Effector memory CD4-positive, alpha-beta T cell (primary cell): ENCODE data around the gene SAXO1.

ENCODE experiments used
- DNase-seq, 3 donors: peaks; one replicate each; pipeline ENCODE4 v3.0.0-alpha.2; 2020
- H3K27ac ChIP-seq: 2 replicates; pipeline ENCODE4 v1.7.0; 2013; ENCODE audit warnings: mild to moderate bottlenecking, low read length, moderate library complexity; ENCODE audit not compliant: insufficient read depth, poor library complexity, severe bottlenecking
- H3K27me3 ChIP-seq: replicated peaks from 2 replicates; pipeline ENCODE4 v1.7.0; 2013; ENCODE audit warnings: mild to moderate bottlenecking, low read length; ENCODE audit not compliant: insufficient read depth, control insufficient read depth, poor library complexity, severe bottlenecking
- H3K36me3 ChIP-seq: 2 replicates; pipeline ENCODE4 v1.7.0; 2013; ENCODE audit warnings: mild to moderate bottlenecking, low read length, moderate library complexity; ENCODE audit not compliant: control insufficient read depth, insufficient read depth
- H3K4me1 ChIP-seq: 2 replicates; pipeline ENCODE4 v1.7.0; 2013; ENCODE audit warnings: low read length, mild to moderate bottlenecking; ENCODE audit not compliant: control insufficient read depth, insufficient read depth, poor library complexity, severe bottlenecking
- H3K4me3 ChIP-seq: 2 replicates; pipeline ENCODE4 v1.7.0; 2013; ENCODE audit warnings: low read length, low read depth, mild to moderate bottlenecking; ENCODE audit not compliant: insufficient read depth, poor library complexity, severe bottlenecking
- H3K9me3 ChIP-seq: 2 replicates; pipeline ENCODE4 v1.7.0; 2013; ENCODE audit warnings: mild to moderate bottlenecking, low read length, moderate library complexity; ENCODE audit not compliant: control insufficient read depth

The SAXO1 gene

GRCh38 chr9:18889550-18889949, 143.5 kb downstream of the SAXO1 start:
- Histone ChIP-seq H3K27ac (no peak overlapping the region), H3K4me1 (no peaks in the 10 kb centered on the region), H3K36me3 (no peaks in the 10 kb centered on the region), H3K4me3 (no peak overlapping the region), H3K9me3 (no peaks in the 10 kb centered on the region), H3K27me3 (no peaks in the 10 kb centered on the region)
- DNase-seq, result no peak

GRCh38 chr9:18888290-18888689, 144.7 kb downstream of the SAXO1 start:
- no peak for DNase-seq
- Histone ChIP-seq H3K4me1 (no peaks in the 10 kb centered on the region), H3K36me3 (no peaks in the 10 kb centered on the region), H3K9me3 (no peaks in the 10 kb centered on the region), H3K4me3 (no peak overlapping the region), H3K27ac (no peak overlapping the region), H3K27me3 (no peaks in the 10 kb centered on the region)

DNA sequence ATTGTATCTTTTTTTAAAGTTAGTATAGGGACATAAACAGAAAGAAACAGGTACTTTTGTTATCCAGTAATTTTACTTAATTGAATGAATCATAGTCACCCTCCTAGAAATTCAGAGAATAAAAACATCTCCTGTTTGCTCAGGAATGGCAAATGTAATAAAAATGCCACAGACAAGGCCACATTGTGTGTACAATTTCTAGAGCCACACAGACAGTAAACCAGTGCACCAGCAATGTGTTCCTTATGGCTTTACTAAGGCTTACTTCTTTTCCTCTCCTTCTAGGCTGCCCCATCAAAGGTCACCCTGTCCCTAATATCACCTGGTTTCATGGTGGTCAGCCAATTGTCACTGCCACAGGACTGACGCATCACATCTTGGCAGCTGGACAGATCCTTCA, 145.5 kb downstream of the SAXO1 start:
- no peak overlapping the region for H3K27ac ChIP-seq
- DNase-seq, result no peak

GRCh38 chr9:18881758-18882157, 151.3 kb downstream of the SAXO1 start:
- no peak for DNase-seq
- no peaks in the 10 kb centered on the region for H3K4me1 ChIP-seq
- H3K27me3 ChIP-seq, result no peaks in the 10 kb centered on the region
- H3K27ac ChIP-seq, result no peak overlapping the region
- H3K36me3 ChIP-seq, result no peaks in the 10 kb centered on the region
- H3K9me3 ChIP-seq, result no peaks in the 10 kb centered on the region
- no peak overlapping the region for H3K4me3 ChIP-seq

More for the DNA sequence above, 145.5 kb downstream of the SAXO1 start:
- Histone ChIP-seq H3K27me3 (no peaks in the 10 kb centered on the region), H3K4me1 (no peaks in the 10 kb centered on the region), H3K4me3 (no peak overlapping the region), H3K36me3 (no peaks in the 10 kb centered on the region), H3K9me3 (no peaks in the 10 kb centered on the region)

- Histone ChIP-seq H3K4me1 (no peaks in the 10 kb centered on the region), H3K36me3 (no peaks in the 10 kb centered on the region), H3K4me3 (no peak overlapping the region), H3K9me3 (no peaks in the 10 kb centered on the region), H3K27ac (no peak overlapping the region), H3K27me3 (no peaks in the 10 kb centered on the region)
- no peak for DNase-seq
These were observed 155.0 kb downstream of the SAXO1 start for GRCh38 chr9:18877984-18878383.
